ENCODE data around the gene ZMYND15.

Gene ZMYND15

DNA sequence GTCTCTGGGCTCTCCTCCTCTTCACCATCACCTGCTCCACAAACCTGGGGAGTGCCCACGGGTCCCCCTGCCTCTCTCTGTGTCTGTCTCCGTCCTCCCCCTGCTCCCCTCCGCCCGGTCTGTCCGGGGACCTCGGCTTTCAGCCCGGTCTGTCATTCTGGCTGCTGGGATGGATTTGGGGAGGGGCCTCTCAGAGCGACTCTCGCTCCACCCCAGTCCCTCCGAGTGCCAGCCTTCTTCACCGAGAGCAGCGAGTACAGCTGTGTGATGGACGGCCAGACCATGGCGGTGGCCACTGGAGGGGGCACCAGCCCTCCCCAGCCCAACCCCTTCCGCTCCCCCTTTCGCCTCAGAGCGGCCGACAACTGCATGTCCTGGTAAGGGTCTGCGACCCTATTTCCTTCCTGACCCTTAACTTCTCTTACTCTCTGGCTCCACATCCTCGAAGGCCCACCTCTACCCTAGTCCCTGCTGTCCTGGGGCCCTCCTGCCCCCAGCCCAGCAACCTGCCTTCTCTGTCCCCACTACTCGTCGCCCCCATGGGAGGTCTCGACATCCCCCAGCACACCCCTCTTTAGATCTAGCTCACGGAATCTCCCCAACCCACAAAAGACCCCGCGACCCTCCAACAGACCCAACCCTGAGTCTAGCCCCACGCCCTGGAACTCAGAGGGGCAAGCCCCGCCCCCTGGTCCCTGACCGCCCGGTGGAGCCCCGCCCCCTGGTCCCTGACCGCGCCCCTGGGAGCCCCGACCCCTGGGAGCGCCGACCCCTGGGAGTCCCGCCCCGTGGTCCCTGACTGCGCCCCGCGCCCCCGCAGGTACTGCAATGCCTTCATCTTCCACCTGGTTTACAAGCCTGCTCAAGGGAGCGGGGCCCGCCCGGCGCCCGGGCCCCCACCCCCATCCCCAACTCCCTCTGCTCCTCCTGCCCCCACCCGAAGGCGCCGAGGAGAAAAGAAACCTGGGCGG is 5.7 kb downstream of the ZMYND15 start:
- TF ChIP-seq CTCF (IDR thresholded peaks at IDR 0.05; ENCODE audit: extremely low read depth, missing control alignments): no peak
- peak; percentile 34 for DNase-seq (ENCODE audit: low spot score)

GRCh38 chr17:4747847-4748246 is 8.2 kb downstream of the ZMYND15 start:
- peak; percentile 46 for DNase-seq (ENCODE audit: low spot score)
- TF ChIP-seq CTCF (IDR thresholded peaks at IDR 0.05; ENCODE audit: extremely low read depth, missing control alignments): no peak

DNA sequence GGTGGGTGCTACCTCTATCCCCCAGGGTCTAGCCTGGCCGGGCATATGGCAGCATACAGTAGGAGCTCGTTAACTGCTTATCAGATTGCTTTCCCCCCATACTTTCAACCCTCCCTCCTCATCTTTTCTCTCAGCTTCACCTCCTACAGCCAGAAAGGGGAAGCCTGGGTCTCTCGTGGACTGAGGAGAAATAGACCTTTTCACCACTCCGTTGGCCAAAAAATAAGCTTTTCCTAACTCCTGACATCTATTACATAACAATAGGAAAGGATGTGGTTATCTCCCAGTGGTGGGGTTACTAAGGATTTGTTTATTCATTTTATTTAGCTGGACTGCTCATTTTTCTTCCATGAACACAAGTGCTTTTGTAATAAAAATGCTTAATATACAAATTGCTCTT is 9.1 kb downstream of the ZMYND15 start:
- no peak for TF ChIP-seq CTCF (IDR thresholded peaks at IDR 0.05; ENCODE audit: extremely low read depth, missing control alignments)
- DNase-seq (ENCODE audit: low spot score): no peak

DNA sequence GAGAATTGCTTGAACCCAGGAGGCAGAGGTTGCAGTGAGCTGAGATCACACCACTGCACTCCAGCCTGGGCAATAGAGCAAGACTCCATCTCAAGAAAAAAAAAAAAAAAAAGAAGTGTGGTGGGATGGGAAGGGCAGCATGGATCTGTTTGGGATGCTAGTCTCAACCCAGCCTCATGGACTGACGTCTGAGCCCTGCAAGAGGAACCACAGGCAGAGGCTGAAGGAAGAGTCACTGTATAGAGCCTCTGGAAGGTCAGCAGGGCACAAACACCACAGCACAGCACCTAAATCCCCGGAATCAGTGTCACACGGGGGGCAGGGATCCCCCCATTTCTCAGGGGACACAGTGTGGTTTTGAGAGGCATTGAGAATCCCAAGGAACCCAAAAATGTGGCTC is 11.0 kb downstream of the ZMYND15 start:
- TF ChIP-seq CTCF (IDR thresholded peaks at IDR 0.05; ENCODE audit: extremely low read depth, missing control alignments): no peak
- DNase-seq (ENCODE audit: low spot score): no peak

GRCh38 chr17:4751932-4752331 is 12.3 kb downstream of the ZMYND15 start:
- no peak for TF ChIP-seq CTCF (IDR thresholded peaks at IDR 0.05; ENCODE audit: extremely low read depth, missing control alignments)
- no peak for DNase-seq (ENCODE audit: low spot score)

- no peak for DNase-seq (ENCODE audit: low spot score)
- no peak for TF ChIP-seq CTCF (IDR thresholded peaks at IDR 0.05; ENCODE audit: extremely low read depth, missing control alignments)
Observed at GRCh38 chr17:4753392-4753791, 13.8 kb downstream of the ZMYND15 start.

- no peak for DNase-seq (ENCODE audit: low spot score)
- TF ChIP-seq CTCF (IDR thresholded peaks at IDR 0.05; ENCODE audit: extremely low read depth, missing control alignments): no peak
Observed at GRCh38 chr17:4759776-4760236, 20.2 kb downstream of the ZMYND15 start.

Data from GM20000 (cell line).